ENCODE results near the gene NGFR.

NGFR gene

DNA sequence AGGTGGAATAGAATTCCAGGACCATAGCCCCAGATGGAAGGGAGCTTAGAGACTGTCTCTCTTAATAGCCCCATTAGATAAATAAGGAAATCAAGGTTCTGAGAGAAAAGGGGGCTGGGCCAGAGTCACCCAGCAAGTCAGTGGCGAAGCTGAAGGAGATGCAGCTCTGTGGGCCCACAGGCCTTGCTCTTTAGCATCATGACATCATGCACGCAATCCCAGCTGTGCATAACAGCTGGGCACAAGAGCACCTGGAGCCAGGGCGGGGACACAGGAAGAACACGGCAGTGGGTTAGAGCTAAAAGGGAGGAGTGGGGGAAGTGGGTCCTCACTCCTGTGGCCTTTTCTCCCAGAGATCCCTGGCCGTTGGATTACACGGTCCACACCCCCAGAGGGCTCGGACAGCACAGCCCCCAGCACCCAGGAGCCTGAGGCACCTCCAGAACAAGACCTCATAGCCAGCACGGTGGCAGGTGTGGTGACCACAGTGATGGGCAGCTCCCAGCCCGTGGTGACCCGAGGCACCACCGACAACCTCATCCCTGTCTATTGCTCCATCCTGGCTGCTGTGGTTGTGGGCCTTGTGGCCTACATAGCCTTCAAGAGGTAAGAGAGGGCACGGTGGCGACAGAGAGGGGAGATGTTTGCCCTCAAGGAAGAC is 15.1 kb downstream of the NGFR start:
- Histone ChIP-seq H3K9ac (ENCODE audit: low read length) (no peak overlapping the region), H3K9me2 (replicated peaks; ENCODE audit: insufficient read depth, low read length) (no peaks in the 10 kb centered on the region), H3K36me3 (ENCODE audit: low read length) (no peaks in the 10 kb centered on the region), H2AFZ (ENCODE audit: low read depth, low read length, severe bottlenecking) (no peak overlapping the region), H4K20me1 (ENCODE audit: low read depth, low read length) (no peaks in the 10 kb centered on the region), H3K27ac (ENCODE audit: low read depth, low read length) (no peak overlapping the region), H3K4me2 (ENCODE audit: low read depth, low read length, poor library complexity, severe bottlenecking) (no peak overlapping the region), H3K79me2 (ENCODE audit: insufficient read depth, low read length) (no peaks in the 10 kb centered on the region), H3K9me3 (ENCODE audit: insufficient read depth, low read length) (no peaks in the 10 kb centered on the region), H3K27me3 (ENCODE audit: low read length) (no peaks in the 10 kb centered on the region), H3K4me3 (ENCODE audit: insufficient read depth, low read length, poor library complexity, severe bottlenecking) (no peak overlapping the region), H3F3A (ENCODE audit: insufficient read depth) (no peaks in the 10 kb centered on the region)
- TF ChIP-seq, protein P1, sequence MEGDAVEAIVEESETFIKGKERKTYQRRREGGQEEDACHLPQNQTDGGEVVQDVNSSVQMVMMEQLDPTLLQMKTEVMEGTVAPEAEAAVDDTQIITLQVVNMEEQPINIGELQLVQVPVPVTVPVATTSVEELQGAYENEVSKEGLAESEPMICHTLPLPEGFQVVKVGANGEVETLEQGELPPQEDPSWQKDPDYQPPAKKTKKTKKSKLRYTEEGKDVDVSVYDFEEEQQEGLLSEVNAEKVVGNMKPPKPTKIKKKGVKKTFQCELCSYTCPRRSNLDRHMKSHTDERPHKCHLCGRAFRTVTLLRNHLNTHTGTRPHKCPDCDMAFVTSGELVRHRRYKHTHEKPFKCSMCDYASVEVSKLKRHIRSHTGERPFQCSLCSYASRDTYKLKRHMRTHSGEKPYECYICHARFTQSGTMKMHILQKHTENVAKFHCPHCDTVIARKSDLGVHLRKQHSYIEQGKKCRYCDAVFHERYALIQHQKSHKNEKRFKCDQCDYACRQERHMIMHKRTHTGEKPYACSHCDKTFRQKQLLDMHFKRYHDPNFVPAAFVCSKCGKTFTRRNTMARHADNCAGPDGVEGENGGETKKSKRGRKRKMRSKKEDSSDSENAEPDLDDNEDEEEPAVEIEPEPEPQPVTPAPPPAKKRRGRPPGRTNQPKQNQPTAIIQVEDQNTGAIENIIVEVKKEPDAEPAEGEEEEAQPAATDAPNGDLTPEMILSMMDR (IDR thresholded peaks at IDR 0.05; ENCODE audit: insufficient read depth, low read length, poor library complexity, severe bottlenecking), result no peak
- no peak for TF ChIP-seq EZH2phosphoT487 (conservative IDR thresholded peaks at IDR 0.05; ENCODE audit: low read length)

DNA sequence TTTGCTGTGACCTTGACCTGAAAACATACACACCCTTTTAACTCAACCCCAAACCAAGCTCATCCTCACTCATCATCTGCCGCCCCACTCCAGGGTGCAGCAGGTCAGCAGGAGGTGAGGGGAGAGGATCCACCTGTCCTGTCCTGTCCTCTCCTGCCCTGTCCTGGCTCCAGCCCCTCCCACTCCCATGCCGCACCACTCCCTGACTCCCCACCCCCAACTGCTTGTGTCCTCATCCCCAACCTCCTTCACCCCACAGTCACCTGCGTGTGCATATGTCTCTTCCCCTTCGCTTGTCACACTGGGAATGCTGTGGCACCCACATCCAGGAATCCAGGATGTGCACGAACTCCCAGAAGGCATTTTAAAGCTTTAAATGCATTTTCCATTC is 15.6 kb downstream of the NGFR start:
- H3F3A ChIP-seq (ENCODE audit: insufficient read depth), result no peaks in the 10 kb centered on the region
- no peaks in the 10 kb centered on the region for H4K20me1 ChIP-seq (ENCODE audit: low read depth, low read length)
- TF ChIP-seq, protein P1 (IDR thresholded peaks at IDR 0.05; ENCODE audit: insufficient read depth, low read length, poor library complexity, severe bottlenecking), result no peak
- TF ChIP-seq EZH2phosphoT487 (conservative IDR thresholded peaks at IDR 0.05; ENCODE audit: low read length), result no peak
- H3K27ac ChIP-seq (ENCODE audit: low read depth, low read length), result no peak overlapping the region
- no peaks in the 10 kb centered on the region for H3K36me3 ChIP-seq (ENCODE audit: low read length)
- no peak overlapping the region for H3K9ac ChIP-seq (ENCODE audit: low read length)
- no peaks in the 10 kb centered on the region for H3K27me3 ChIP-seq (ENCODE audit: low read length)
- no peaks in the 10 kb centered on the region for H3K9me2 ChIP-seq (replicated peaks; ENCODE audit: insufficient read depth, low read length)
- no peaks in the 10 kb centered on the region for H3K79me2 ChIP-seq (ENCODE audit: insufficient read depth, low read length)
- H2AFZ ChIP-seq (ENCODE audit: low read depth, low read length, severe bottlenecking), result no peak overlapping the region
- H3K4me3 ChIP-seq (ENCODE audit: insufficient read depth, low read length, poor library complexity, severe bottlenecking), result no peak overlapping the region
- no peak overlapping the region for H3K4me2 ChIP-seq (ENCODE audit: low read depth, low read length, poor library complexity, severe bottlenecking)
- no peaks in the 10 kb centered on the region for H3K9me3 ChIP-seq (ENCODE audit: insufficient read depth, low read length)

DNA sequence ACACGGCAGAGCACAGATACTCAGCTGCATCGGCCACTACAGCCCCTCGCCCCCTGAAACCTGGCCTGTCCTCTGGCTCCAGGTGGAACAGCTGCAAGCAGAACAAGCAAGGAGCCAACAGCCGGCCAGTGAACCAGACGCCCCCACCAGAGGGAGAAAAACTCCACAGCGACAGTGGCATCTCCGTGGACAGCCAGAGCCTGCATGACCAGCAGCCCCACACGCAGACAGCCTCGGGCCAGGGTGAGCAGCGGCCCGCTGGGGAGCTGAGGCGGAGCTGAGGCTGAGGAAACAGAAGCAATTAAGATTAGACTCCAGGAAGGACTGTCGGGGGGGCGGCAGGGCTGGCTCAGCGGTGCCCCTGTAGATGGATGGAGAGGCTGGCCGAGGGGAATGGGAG is 16.7 kb downstream of the NGFR start:
- Histone ChIP-seq H3K79me2 (ENCODE audit: insufficient read depth, low read length) (no peaks in the 10 kb centered on the region), H3K27me3 (ENCODE audit: low read length) (no peaks in the 10 kb centered on the region), H3F3A (ENCODE audit: insufficient read depth) (no peaks in the 10 kb centered on the region), H3K27ac (ENCODE audit: low read depth, low read length) (no peak overlapping the region), H3K4me2 (ENCODE audit: low read depth, low read length, poor library complexity, severe bottlenecking) (no peak overlapping the region), H3K9me2 (replicated peaks; ENCODE audit: insufficient read depth, low read length) (no peaks in the 10 kb centered on the region), H2AFZ (ENCODE audit: low read depth, low read length, severe bottlenecking) (no peak overlapping the region), H4K20me1 (ENCODE audit: low read depth, low read length) (no peaks in the 10 kb centered on the region), H3K36me3 (ENCODE audit: low read length) (no peaks in the 10 kb centered on the region), H3K9ac (ENCODE audit: low read length) (no peak overlapping the region), H3K9me3 (ENCODE audit: insufficient read depth, low read length) (no peaks in the 10 kb centered on the region), H3K4me3 (ENCODE audit: insufficient read depth, low read length, poor library complexity, severe bottlenecking) (no peak overlapping the region)
- TF ChIP-seq, protein P1 (IDR thresholded peaks at IDR 0.05; ENCODE audit: insufficient read depth, low read length, poor library complexity, severe bottlenecking), result no peak
- TF ChIP-seq EZH2phosphoT487 (conservative IDR thresholded peaks at IDR 0.05; ENCODE audit: low read length), result no peak
